ENCODE data around the gene FRMD4A. TPM values are rescaled to one million over a fixed set of nuclear protein-coding genes. Genes with fewer than 3 reads are reported as not detected.

The FRMD4A gene
- total and polyA plus RNA-seq, 2 experiments from 2014 or later = 11.9 to 17.5 TPM

DNA sequence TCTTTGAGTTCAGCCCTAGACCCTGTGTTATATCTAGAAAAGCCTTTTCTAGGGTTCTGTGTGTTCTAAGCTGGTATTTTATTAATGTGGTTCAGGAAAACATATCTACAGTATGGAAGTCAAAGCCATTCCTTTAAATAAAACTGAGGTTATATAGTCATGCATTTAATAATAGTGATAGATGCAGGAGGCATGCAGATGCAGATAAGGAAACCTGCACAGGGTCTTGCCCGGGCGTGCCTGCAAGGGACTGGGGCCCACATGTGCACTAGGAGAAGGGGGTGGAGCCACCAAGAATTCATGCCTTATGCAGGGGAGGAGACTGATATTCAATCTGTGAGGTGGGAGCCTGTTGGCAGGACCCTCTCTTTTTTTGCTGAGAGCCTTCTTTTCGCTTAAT, 572.4 kb downstream of the FRMD4A start:
- Histone ChIP-seq H3K9me3 (ENCODE audit: low read depth) (no peaks in the 10 kb centered on the region), H3K27ac (peak overlapping the region; percentile 13), H3F3A (ENCODE audit: insufficient read depth) (no peaks in the 10 kb centered on the region), H3K4me1 (ENCODE audit: insufficient read depth) (peaks cover 9% of the 10 kb centered on the region), H3K36me3 (ENCODE audit: low read depth) (no peaks in the 10 kb centered on the region; the same call in 1 of the 2 replicates), H3K27me3 (replicated peaks; ENCODE audit: insufficient read depth) (no peaks in the 10 kb centered on the region), H3K4me3 (no peak overlapping the region), H3K79me2 (ENCODE audit: insufficient read depth) (no peaks in the 10 kb centered on the region), H3K9ac (no peak overlapping the region), H3K4me2 (ENCODE audit: unreplicated experiment) (no peak overlapping the region), H4K20me1 (ENCODE audit: insufficient read depth) (no peaks in the 10 kb centered on the region), H3K9me2 (ENCODE audit: insufficient read depth) (no peaks in the 10 kb centered on the region), H2AFZ (no peak overlapping the region)
- WGBS, 2 experiments (ENCODE audit: low coverage in 1 of 2, low lambda C conversion rate in 2 of 2, missing lambda C conversion rate in 2 of 2) = 93 to 100% methylated on average over 3 of the region's 3 CpGs
- in situ Hi-C loops (cut with MboI) = no loop called here
- TF ChIP-seq EZH2phosphoT487 (IDR thresholded peaks at IDR 0.05; ENCODE audit: insufficient read depth, low read depth) (no peak), EZH2 (IDR thresholded peaks at IDR 0.05; ENCODE audit: insufficient read depth, poor library complexity, severe bottlenecking) (no peak)
- DNase-seq = peak; percentile 32

DNA sequence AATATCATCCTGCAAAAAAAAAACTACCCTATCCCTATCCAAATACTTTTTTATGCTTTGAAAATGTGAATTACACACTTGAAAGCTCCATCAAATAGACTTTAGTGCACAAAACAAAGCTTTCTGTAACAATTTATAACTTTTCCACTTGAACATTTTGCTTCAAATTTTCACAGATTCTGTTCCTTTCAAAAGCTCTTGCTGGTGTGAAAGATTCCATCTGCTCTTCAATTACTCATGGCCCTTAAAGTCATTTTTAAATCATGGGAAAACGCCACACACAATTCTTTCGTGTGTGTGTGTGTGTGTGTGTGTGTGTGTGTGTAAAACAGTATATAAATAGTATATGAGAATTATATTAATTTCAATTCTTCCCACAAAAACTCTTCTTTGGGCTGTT, 576.4 kb downstream of the FRMD4A start:
- no peaks in the 10 kb centered on the region for H3K36me3 ChIP-seq (ENCODE audit: low read depth)
- no peaks in the 10 kb centered on the region for H4K20me1 ChIP-seq (ENCODE audit: insufficient read depth)
- H3K27me3 ChIP-seq (replicated peaks; ENCODE audit: insufficient read depth) = no peaks in the 10 kb centered on the region
- H3K4me2 ChIP-seq (ENCODE audit: unreplicated experiment) = no peak overlapping the region
- H3K4me1 ChIP-seq (ENCODE audit: insufficient read depth) = peaks cover 9% of the 10 kb centered on the region
- no peak for DNase-seq
- H3F3A ChIP-seq (ENCODE audit: insufficient read depth) = no peaks in the 10 kb centered on the region
- H3K9ac ChIP-seq = no peak overlapping the region
- no peaks in the 10 kb centered on the region for H3K9me3 ChIP-seq (ENCODE audit: low read depth)
- no peaks in the 10 kb centered on the region for H3K79me2 ChIP-seq (ENCODE audit: insufficient read depth)
- in situ Hi-C loops (cut with MboI) = no loop called here
- no peaks in the 10 kb centered on the region for H3K9me2 ChIP-seq (ENCODE audit: insufficient read depth)
- H2AFZ ChIP-seq = no peak overlapping the region
- 81 to 86% methylated on average over 2 of the region's 2 CpGs for WGBS, 2 experiments (ENCODE audit: low coverage in 1 of 2, low lambda C conversion rate in 2 of 2, missing lambda C conversion rate in 2 of 2)
- no peak overlapping the region for H3K4me3 ChIP-seq
- no peak for TF ChIP-seq EZH2 (IDR thresholded peaks at IDR 0.05; ENCODE audit: insufficient read depth, poor library complexity, severe bottlenecking)
- no peak for TF ChIP-seq EZH2phosphoT487 (IDR thresholded peaks at IDR 0.05; ENCODE audit: insufficient read depth, low read depth)
- H3K27ac ChIP-seq = no peak overlapping the region

DNA sequence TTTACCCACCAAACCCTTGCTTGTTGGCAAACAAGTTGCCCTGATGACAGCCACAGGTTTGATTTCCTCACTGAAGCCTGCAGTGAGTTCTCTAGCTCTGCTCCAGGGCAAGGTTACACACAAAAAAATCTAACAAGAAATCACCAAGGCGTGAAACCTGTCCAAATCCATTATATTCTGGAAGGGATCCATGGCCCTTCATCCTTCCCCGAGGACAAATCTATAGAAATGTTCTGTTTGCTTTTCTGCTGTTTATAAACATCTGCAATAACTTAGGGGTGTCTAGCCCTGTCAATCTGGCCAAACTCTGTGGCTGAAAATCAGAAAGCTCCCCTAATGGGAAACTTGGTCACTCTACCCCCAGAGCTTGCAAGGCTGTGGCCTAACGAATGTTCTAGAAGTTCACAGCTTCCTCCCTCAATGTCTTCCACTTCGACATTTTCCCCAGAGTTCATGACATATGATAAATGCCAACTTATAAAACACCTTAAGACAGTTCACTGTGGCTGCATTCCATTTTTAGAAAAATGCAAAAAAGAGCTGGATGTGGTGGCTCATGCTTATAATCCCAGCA, 579.4 kb downstream of the FRMD4A start:
- in situ Hi-C loops (cut with MboI) = no loop called here
- WGBS, 2 experiments (ENCODE audit: low coverage in 1 of 2, low lambda C conversion rate in 2 of 2, missing lambda C conversion rate in 2 of 2) = 94 to 99% methylated on average over 4 of the region's 4 CpGs
- H3K9me2 ChIP-seq (ENCODE audit: insufficient read depth) = no peaks in the 10 kb centered on the region

DNA sequence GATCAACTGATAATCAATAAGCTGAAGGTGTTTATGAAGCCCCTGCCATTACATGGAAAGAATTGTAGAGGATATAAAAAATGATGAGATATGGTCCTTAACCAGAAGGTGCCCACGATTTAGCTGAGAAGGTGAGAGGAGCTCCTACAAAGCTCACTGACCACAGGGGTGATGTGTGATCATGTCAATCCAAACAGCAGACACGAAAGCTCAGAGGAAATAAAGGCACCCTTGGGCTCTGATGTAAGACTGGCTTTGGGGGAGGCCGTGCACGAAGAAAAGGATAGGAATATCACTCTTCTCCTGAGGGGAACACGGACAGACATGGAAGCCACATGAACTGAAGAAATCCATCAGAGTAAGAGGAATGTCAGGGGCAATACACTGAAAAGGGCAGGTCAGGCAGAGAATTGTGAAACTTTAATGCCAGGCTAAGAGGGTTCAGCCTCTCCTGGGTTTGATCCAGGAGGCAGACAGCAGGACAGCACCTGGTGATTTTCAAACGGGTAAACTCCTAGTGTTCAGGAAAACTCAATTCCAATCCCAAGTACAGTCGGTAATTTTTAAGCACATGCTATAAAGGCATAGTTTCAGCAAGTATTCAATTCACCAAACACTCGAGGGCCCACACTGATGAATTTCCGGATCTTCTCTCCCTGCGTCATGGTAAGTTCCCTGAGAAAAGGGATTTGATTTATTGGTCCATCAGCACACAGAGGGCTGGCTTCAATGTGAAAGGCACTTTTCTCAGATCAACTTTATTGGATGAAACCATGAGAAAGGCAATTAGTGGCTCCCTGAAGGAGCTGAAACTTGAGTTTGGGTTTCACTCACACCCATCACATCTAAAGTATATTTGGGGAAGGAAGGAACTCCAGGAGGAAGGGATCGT, 580.2 kb downstream of the FRMD4A start:
- Histone ChIP-seq H3K4me2 (ENCODE audit: unreplicated experiment) (no peak overlapping the region), H3K9me3 (ENCODE audit: low read depth) (no peaks in the 10 kb centered on the region), H3K4me3 (no peak overlapping the region), H3K27ac (no peak overlapping the region), H3K4me1 (ENCODE audit: insufficient read depth) (peaks cover 17% of the 10 kb centered on the region), H3K36me3 (ENCODE audit: low read depth) (no peaks in the 10 kb centered on the region), H3K79me2 (ENCODE audit: insufficient read depth) (no peaks in the 10 kb centered on the region), H2AFZ (no peak overlapping the region), H3K9ac (no peak overlapping the region), H3K27me3 (replicated peaks; ENCODE audit: insufficient read depth) (no peaks in the 10 kb centered on the region), H4K20me1 (ENCODE audit: insufficient read depth) (no peaks in the 10 kb centered on the region), H3K9me2 (ENCODE audit: insufficient read depth) (no peaks in the 10 kb centered on the region), H3F3A (ENCODE audit: insufficient read depth) (peaks cover 15% of the 10 kb centered on the region)
- no peak for DNase-seq
- WGBS, 2 experiments (ENCODE audit: low coverage in 1 of 2, low lambda C conversion rate in 2 of 2, missing lambda C conversion rate in 2 of 2) = 91 to 92% methylated on average over 11 of the region's 11 CpGs
- in situ Hi-C loops (cut with MboI) = no loop called here
- TF ChIP-seq EZH2phosphoT487 (IDR thresholded peaks at IDR 0.05; ENCODE audit: insufficient read depth, low read depth) = no peak
- TF ChIP-seq EZH2 (IDR thresholded peaks at IDR 0.05; ENCODE audit: insufficient read depth, poor library complexity, severe bottlenecking) = no peak

More for the DNA sequence above, 579.4 kb downstream of the FRMD4A start:
- H3K4me2 ChIP-seq (ENCODE audit: unreplicated experiment) = no peak overlapping the region
- no peak overlapping the region for H3K27ac ChIP-seq
- no peak overlapping the region for H3K9ac ChIP-seq
- peaks cover 10% of the 10 kb centered on the region for H3K4me1 ChIP-seq (ENCODE audit: insufficient read depth)
- no peaks in the 10 kb centered on the region for H3K27me3 ChIP-seq (replicated peaks; ENCODE audit: insufficient read depth)
- H2AFZ ChIP-seq = no peak overlapping the region
- TF ChIP-seq EZH2phosphoT487 (IDR thresholded peaks at IDR 0.05; ENCODE audit: insufficient read depth, low read depth) = no peak
- no peak for TF ChIP-seq EZH2 (IDR thresholded peaks at IDR 0.05; ENCODE audit: insufficient read depth, poor library complexity, severe bottlenecking)
- H3K4me3 ChIP-seq = no peak overlapping the region
- no peaks in the 10 kb centered on the region for H3K9me3 ChIP-seq (ENCODE audit: low read depth)
- no peaks in the 10 kb centered on the region for H4K20me1 ChIP-seq (ENCODE audit: insufficient read depth)
- H3K79me2 ChIP-seq (ENCODE audit: insufficient read depth) = no peaks in the 10 kb centered on the region
- H3K36me3 ChIP-seq (ENCODE audit: low read depth) = no peaks in the 10 kb centered on the region
- peaks cover 7% of the 10 kb centered on the region for H3F3A ChIP-seq (ENCODE audit: insufficient read depth)
- no peak for DNase-seq
